ENCODE measurements around the gene PARVG.
A peak's percentile ranks its signal among the peaks of the same experiment; 100 is the strongest.

PARVG gene

GRCh38 chr22:44173154-44173553 lies 7.6 kb upstream of the PARVG start:
- H3K27ac ChIP-seq, result peak overlapping the region; percentile 51; the same call in 1 of the 2 replicates

DNA sequence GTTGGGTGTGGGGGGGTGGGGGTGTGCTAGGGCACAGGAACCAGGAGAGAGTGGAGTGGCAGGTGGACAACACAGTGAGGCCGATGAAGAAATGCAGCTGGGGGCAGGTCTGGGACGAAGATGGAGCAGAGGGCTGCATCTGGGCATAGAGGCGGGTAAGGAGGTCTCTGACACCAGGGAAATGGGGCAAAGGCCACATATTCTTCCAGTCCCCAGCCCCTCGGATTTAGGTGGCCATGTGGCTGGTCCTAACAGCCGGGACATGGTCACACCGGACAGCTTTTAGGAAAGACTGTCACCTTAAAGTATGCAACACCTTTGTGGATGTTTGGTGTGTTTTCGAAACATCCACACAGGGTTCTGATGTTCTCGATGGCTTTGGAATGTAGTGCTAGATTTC lies 5.0 kb upstream of the PARVG start:
- H3K27me3 ChIP-seq, result no peaks in the 10 kb centered on the region; the same call in 1 of the 2 replicates
- no peak overlapping the region for H3K9ac ChIP-seq
- H3K36me3 ChIP-seq, result no peaks in the 10 kb centered on the region
- no peaks in the 10 kb centered on the region for H3K9me3 ChIP-seq
- no peak overlapping the region for H3K4me3 ChIP-seq
- H4K20me1 ChIP-seq, result no peaks in the 10 kb centered on the region
- H3K4me1 ChIP-seq, result peaks cover 33% of the 10 kb centered on the region
- H3K4me2 ChIP-seq, result no peak overlapping the region
- no peak overlapping the region for H3K27ac ChIP-seq
- no peak for TF ChIP-seq Cebpa-rat (IDR thresholded peaks at IDR 0.05)

More at GRCh38 chr22:44173154-44173553, 7.6 kb upstream of the PARVG start:
- H3K4me3 ChIP-seq, result no peak overlapping the region
- H3K9me3 ChIP-seq, result no peaks in the 10 kb centered on the region
- no peak for TF ChIP-seq Cebpa-rat (IDR thresholded peaks at IDR 0.05)
- H3K36me3 ChIP-seq, result no peaks in the 10 kb centered on the region
- no peaks in the 10 kb centered on the region for H4K20me1 ChIP-seq
- peak overlapping the region; percentile 79 for H3K4me2 ChIP-seq
- H3K4me1 ChIP-seq, result peaks cover 22% of the 10 kb centered on the region
- no peaks in the 10 kb centered on the region for H3K27me3 ChIP-seq
- 0 out of 2 replicates have a peak overlapping the region, but pooled peaks have one; percentile 13 for H3K9ac ChIP-seq

DNA sequence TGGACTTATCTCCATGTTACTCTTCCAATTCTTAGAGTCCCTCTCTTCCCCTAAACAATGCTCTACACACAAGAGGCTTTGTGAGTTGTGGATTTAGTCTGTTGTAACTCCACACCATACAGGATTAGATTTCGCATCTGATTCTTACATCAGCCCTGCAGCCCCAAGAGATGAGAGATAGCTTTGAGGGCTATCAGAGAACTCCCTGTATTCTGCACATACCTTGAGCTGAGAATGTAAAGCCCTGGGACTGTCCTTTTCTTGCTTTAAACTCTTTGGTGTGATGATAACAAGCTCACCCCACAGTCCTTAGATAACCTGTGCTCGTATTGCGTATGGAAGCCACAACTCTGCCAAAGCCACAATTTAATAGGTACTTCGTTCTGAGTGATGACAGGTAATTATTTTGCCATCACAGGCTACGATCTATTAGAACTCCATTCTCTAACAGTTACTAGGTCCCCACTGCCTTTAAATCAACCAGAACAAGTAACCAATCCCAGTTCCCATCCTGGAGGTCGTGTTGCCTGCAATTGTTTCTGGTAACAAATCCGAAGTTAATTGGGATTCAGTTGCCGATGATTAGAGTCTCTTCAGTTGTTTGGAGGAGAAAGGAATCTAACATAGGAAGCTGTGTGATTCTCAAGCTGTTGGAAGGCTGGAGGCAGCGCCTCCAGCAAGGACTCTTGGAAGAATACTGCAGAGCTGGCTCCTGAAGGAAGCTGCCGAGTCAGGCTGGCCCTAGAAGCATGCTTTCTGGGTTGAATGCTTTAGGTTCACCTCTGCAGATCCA lies 1.3 kb upstream of the PARVG start:
- Histone ChIP-seq H3K4me1 (peaks cover 43% of the 10 kb centered on the region), H3K4me2 (peak overlapping the region; percentile 97; the same call in 1 of the 2 replicates), H3K27ac (no peak overlapping the region), H3K9ac (no peak overlapping the region), H4K20me1 (peaks cover 16% of the 10 kb centered on the region), H3K9me3 (no peaks in the 10 kb centered on the region), H3K27me3 (no peaks in the 10 kb centered on the region; the same call in 1 of the 2 replicates), H3K4me3 (no peak overlapping the region), H3K36me3 (peaks cover 7% of the 10 kb centered on the region; the same call in 1 of the 2 replicates)
- no peak for TF ChIP-seq Cebpa-rat (IDR thresholded peaks at IDR 0.05)

DNA sequence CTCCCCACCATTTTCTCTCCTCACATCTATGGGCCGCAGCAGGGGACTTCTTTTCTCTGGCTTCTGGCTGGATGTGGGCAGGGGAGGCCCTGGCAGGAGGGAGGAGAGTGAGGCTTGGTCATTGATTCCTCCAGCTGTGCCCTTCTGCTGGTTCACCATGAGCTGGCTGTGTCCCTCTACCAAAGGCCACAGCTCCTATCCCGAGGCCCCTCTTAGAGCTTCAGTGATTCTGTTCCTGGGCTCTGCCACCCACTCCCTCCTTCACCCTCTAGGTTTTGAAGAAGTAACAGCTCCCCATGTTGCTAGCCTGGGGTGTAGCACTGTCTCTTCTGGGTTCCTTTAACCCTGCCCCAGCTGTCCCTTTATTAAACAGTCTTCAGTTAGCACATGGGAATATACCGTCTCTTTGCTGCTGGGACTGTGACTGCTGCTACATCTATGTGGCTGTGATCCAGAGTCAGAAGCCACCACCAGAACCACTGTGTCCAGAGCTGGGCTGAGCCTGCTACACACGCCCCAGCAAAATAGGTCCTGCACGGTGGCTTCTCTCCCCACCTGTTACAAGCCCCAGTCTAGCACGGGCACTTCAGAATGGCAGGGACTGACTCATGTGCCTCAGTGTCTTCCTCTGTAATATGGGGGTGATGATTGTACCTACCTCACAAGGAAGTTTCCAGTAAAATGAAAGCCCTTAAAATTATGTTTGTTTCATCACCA lies 578 bp upstream of the PARVG start:
- H3K4me3 ChIP-seq, result no peak overlapping the region
- TF ChIP-seq Cebpa-rat (IDR thresholded peaks at IDR 0.05), result no peak

GRCh38 chr22:44181033-44181911 lies 547 bp downstream of the PARVG start:
- peak overlapping the region; percentile 70 for H3K4me3 ChIP-seq
- H3K27me3 ChIP-seq, result no peaks in the 10 kb centered on the region; the same call in 1 of the 2 replicates
- H3K9me3 ChIP-seq, result no peaks in the 10 kb centered on the region
- H3K36me3 ChIP-seq, result peaks cover 15% of the 10 kb centered on the region; the same call in 1 of the 2 replicates
- peak overlapping the region; percentile 97 for H3K4me2 ChIP-seq
- H3K9ac ChIP-seq, result peak overlapping the region; percentile 79
- H4K20me1 ChIP-seq, result peaks cover 35% of the 10 kb centered on the region
- TF ChIP-seq Cebpa-rat (IDR thresholded peaks at IDR 0.05), result no peak
- peak overlapping the region; percentile 89 for H3K27ac ChIP-seq
- H3K4me1 ChIP-seq, result peaks cover 47% of the 10 kb centered on the region

More for the DNA sequence above, 578 bp upstream of the PARVG start:
- Histone ChIP-seq H3K4me1 (peaks cover 43% of the 10 kb centered on the region), H4K20me1 (peaks cover 23% of the 10 kb centered on the region), H3K4me2 (peak overlapping the region; percentile 97), H3K9ac (no peak overlapping the region), H3K9me3 (no peaks in the 10 kb centered on the region), H3K27ac (no peak overlapping the region), H3K27me3 (no peaks in the 10 kb centered on the region; the same call in 1 of the 2 replicates), H3K36me3 (peaks cover 7% of the 10 kb centered on the region; the same call in 1 of the 2 replicates)

DNA sequence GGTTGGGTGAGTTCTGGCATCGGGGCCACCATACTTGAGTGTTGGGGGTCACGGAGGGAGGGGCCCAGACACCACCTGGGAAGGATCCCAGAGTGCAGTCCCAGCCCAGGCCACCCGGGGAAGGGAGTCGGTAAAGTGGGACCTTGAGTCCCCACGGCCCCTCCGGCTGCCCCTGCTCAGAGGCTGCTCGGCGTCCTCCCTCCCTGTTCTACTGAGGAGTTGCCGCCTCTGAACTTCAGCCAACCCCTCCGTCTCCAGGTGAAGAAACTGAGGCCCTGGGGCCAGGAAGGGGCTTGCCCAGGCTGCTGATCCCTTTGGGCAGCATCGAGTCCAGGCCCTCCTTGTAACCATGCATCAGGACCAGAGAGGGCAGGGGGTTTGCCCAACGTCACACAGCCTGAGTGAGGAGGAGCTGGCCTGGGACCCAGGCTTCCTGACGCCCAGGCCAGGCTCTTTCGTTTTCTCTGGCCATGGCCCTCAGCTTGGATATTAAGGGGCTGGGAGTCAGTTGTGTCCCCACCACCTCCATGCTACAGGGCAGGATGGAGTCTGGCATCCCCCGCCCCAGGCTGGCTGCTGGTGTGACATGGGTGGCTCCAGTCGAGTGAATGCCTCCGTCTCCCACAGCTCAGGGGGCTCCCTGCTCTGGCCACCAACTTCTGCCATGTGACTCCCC lies 1.3 kb downstream of the PARVG start:
- H3K4me3 ChIP-seq, result peak overlapping the region; percentile 70
- peak overlapping the region; percentile 79 for H3K9ac ChIP-seq
- no peak for TF ChIP-seq Cebpa-rat (IDR thresholded peaks at IDR 0.05)
- H3K27me3 ChIP-seq, result no peaks in the 10 kb centered on the region; the same call in 1 of the 2 replicates
- no peaks in the 10 kb centered on the region for H3K9me3 ChIP-seq
- H3K4me2 ChIP-seq, result peak overlapping the region; percentile 97
- H4K20me1 ChIP-seq, result peaks cover 42% of the 10 kb centered on the region
- peaks cover 18% of the 10 kb centered on the region; the same call in 1 of the 2 replicates for H3K36me3 ChIP-seq
- peak overlapping the region; percentile 89 for H3K27ac ChIP-seq
- peaks cover 55% of the 10 kb centered on the region for H3K4me1 ChIP-seq

DNA sequence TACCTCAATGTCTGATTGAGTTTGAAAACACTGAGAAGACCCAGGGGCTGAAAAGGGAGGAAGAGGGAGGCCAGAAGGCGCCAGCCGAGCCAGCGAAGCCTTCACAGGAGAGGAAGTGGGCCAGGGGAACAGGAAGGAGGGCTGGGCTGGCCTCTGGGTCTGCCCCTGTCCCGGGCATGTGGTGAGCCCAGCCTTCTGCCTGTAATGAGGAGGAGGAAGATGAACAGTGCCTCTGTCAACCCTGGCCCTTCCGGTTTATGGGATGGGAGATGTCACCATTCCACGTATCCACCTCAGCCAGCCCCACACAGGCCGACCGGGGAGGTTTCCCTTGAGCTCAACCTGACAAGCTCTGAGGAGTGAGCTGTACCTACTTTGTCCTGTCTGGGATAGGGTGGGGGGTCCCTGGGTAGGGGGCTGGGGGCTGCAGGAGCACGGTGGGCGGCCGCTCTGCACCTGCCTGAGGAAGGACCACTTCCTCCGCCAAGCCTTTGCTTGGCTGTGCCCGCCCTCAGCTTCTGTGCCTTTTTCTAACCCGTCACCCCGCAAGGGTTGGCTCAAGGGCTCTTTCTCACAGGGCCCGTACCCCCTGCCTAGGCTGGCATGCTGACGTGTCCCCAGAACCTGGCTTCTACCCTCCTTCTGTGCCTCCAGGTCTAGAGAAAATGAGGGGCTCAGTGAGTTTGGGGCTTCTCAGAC lies 2.0 kb downstream of the PARVG start:
- TF ChIP-seq Cebpa-rat (IDR thresholded peaks at IDR 0.05), result no peak
- peaks cover 18% of the 10 kb centered on the region; the same call in 1 of the 2 replicates for H3K36me3 ChIP-seq
- H3K4me1 ChIP-seq, result peaks cover 56% of the 10 kb centered on the region
- H3K4me3 ChIP-seq, result peak overlapping the region; percentile 70
- H4K20me1 ChIP-seq, result peaks cover 49% of the 10 kb centered on the region
- no peaks in the 10 kb centered on the region; the same call in 1 of the 2 replicates for H3K27me3 ChIP-seq
- H3K9ac ChIP-seq, result peak overlapping the region; percentile 79
- no peaks in the 10 kb centered on the region for H3K9me3 ChIP-seq
- H3K27ac ChIP-seq, result peak overlapping the region; percentile 89
- peak overlapping the region; percentile 97 for H3K4me2 ChIP-seq

GRCh38 chr22:44183287-44183588 lies 2.5 kb downstream of the PARVG start:
- Histone ChIP-seq H3K9ac (peak overlapping the region; percentile 79), H3K4me1 (peaks cover 61% of the 10 kb centered on the region), H3K36me3 (peaks cover 18% of the 10 kb centered on the region; the same call in 1 of the 2 replicates), H3K27me3 (no peaks in the 10 kb centered on the region; the same call in 1 of the 2 replicates), H3K4me3 (peak overlapping the region; percentile 70; the same call in 1 of the 2 replicates), H3K4me2 (peak overlapping the region; percentile 97), H4K20me1 (peaks cover 54% of the 10 kb centered on the region), H3K9me3 (no peaks in the 10 kb centered on the region), H3K27ac (peak overlapping the region; percentile 89; the same call in 1 of the 2 replicates)
- no peak for TF ChIP-seq Cebpa-rat (IDR thresholded peaks at IDR 0.05)
